A673 (cell line): ENCODE data around the gene SCGB2B2. TPM values are rescaled to one million over a fixed set of nuclear protein-coding genes. Genes with fewer than 3 reads are reported as not detected.

Experiments used
- BruUV-seq: library from RNA; stranded (reverse); fragments of 400-500 nt; replicated peaks from 2 replicates; lab custom pipeline; 2021; lab: Mats Ljungman, UMichigan
- CTCF ChIA-PET: fragments of 300-600 bp; sonication (Branson Sonifier 250); formaldehyde crosslinking; loops from one replicate; lab custom pipeline; 2022; ENCODE audit warnings: antibody characterized with exemption; lab: Charles Lee
- POLR2A ChIA-PET: fragments of 300-600 bp; sonication (Branson Sonifier 250); formaldehyde crosslinking; loops from one replicate; lab custom pipeline; 2022; ENCODE audit warnings: antibody characterized with exemption; ENCODE audit not compliant: low non-redundant PET; lab: Charles Lee
- DNase-seq: peaks from one replicate; pipeline ENCODE4 v3.0.0-alpha.2; 2015; ENCODE audit warnings: low spot score
- H3K27ac ChIP-seq: fragments of 200-600 bp; sonication (generic); 2 replicates; pipeline ENCODE4 v1.5.1; 2016; ENCODE audit warnings: mixed run types, low read depth, mild to moderate bottlenecking, mixed read lengths, antibody characterized with exemption, low read length; ENCODE audit not compliant: poor library complexity, severe bottlenecking
- H3K27me3 ChIP-seq: fragments of 200-600 bp; sonication (generic); replicated peaks from 2 replicates; pipeline ENCODE4 v1.6.1; 2017; ENCODE audit warnings: mixed run types, low read depth, mild to moderate bottlenecking, mixed read lengths, antibody characterized with exemption, low read length; ENCODE audit not compliant: insufficient read depth, poor library complexity
- H3K36me3 ChIP-seq: fragments of 200-600 bp; sonication (generic); 2 replicates; pipeline ENCODE4 v1.6.1; 2016; ENCODE audit warnings: mixed run types, mild to moderate bottlenecking, mixed read lengths, antibody characterized with exemption, low read length; ENCODE audit not compliant: insufficient read depth, poor library complexity, severe bottlenecking
- H3K4me1 ChIP-seq: fragments of 200-600 bp; sonication (generic); 2 replicates; pipeline ENCODE4 v1.6.1; 2017; ENCODE audit warnings: mixed run types, mild to moderate bottlenecking, mixed read lengths, antibody characterized with exemption, low read length; ENCODE audit not compliant: insufficient read depth, poor library complexity, severe bottlenecking
- H3K4me3 ChIP-seq: fragments of 200-600 bp; sonication (generic); 2 replicates; pipeline ENCODE4 v1.5.1; 2016; ENCODE audit warnings: low read depth, mixed run types, mild to moderate bottlenecking, mixed read lengths, low read length; ENCODE audit not compliant: poor library complexity, severe bottlenecking
- H3K9me3 ChIP-seq: fragments of 200-600 bp; sonication (generic); 2 replicates; pipeline ENCODE4 v1.6.1; 2016; ENCODE audit warnings: mixed run types, low read depth, mild to moderate bottlenecking, mixed read lengths, antibody characterized with exemption, low read length; ENCODE audit not compliant: poor library complexity, severe bottlenecking
- CTCF ChIP-seq: fragments of 300-800, 200-600 bp; sonication (generic); conservative IDR thresholded peaks from 2 replicates; pipeline ENCODE4 v1.5.1; 2017; ENCODE audit warnings: low read depth, mild to moderate bottlenecking, antibody characterized with exemption, low read length, moderate library complexity, mixed read lengths
- EZH2 ChIP-seq: fragments of 200-600 bp; sonication (generic); IDR thresholded peaks from 2 replicates; pipeline ENCODE4 v1.6.1; 2017; ENCODE audit warnings: borderline replicate concordance, low read depth, mild to moderate bottlenecking, mixed read lengths, antibody characterized with exemption, low read length; ENCODE audit not compliant: poor library complexity, severe bottlenecking
- intact Hi-C: fragments of 100-400 bp; cut with micrococcal nuclease; formaldehyde crosslinking; loops from one replicate; pipeline ENCODE4 v1.10.0; 2022; ENCODE audit not compliant: unreplicated experiment
- total RNA-seq: library from RNA; stranded (reverse); gene quantifications from 2 replicates; pipeline ENCODE4 v1.2.3, GENCODE V29; 2021

SCGB2B2 gene
- total RNA-seq, 1 experiment from 2014 or later: 0.24 TPM

GRCh38 chr19:34655651-34656050, 21.3 kb downstream of the SCGB2B2 start:
- TF ChIP-seq CTCF: no peak
- no peak for TF ChIP-seq EZH2
- Histone ChIP-seq H3K4me1 (no peaks in the 10 kb centered on the region), H3K27me3 (no peaks in the 10 kb centered on the region), H3K4me3 (no peak overlapping the region), H3K27ac (no peak overlapping the region), H3K9me3 (peaks cover 4% of the 10 kb centered on the region), H3K36me3 (no peaks in the 10 kb centered on the region)
- DNase-seq: no peak
- POLR2A ChIA-PET: no interaction called here
- CTCF ChIA-PET: no interaction called here
- no TSS peak for BruUV-seq
- intact Hi-C loops: no loop called here

- Histone ChIP-seq H3K4me3 (no peak overlapping the region), H3K36me3 (no peaks in the 10 kb centered on the region), H3K4me1 (no peaks in the 10 kb centered on the region), H3K27ac (no peak overlapping the region), H3K27me3 (no peaks in the 10 kb centered on the region), H3K9me3 (peaks cover 4% of the 10 kb centered on the region)
- no peak for TF ChIP-seq EZH2
- TF ChIP-seq CTCF: no peak
- intact Hi-C loops: no loop called here
- no TSS peak for BruUV-seq
- POLR2A ChIA-PET: no interaction called here
- CTCF ChIA-PET: no interaction called here
- DNase-seq: no peak
These were observed 22.2 kb downstream of the SCGB2B2 start for GRCh38 chr19:34654796-34655195.

GRCh38 chr19:34651747-34652146, 25.2 kb downstream of the SCGB2B2 start:
- H3K9me3 ChIP-seq: peaks cover 4% of the 10 kb centered on the region
- ChIA-PET POLR2A (no interaction called here), CTCF (no interaction called here)
- no TSS peak for BruUV-seq
- TF ChIP-seq EZH2 (no peak), CTCF (no peak)
- no peaks in the 10 kb centered on the region for H3K36me3 ChIP-seq
- H3K27me3 ChIP-seq: no peaks in the 10 kb centered on the region
- H3K4me1 ChIP-seq: no peaks in the 10 kb centered on the region
- intact Hi-C loops: no loop called here
- H3K27ac ChIP-seq: no peak overlapping the region
- no peak for DNase-seq
- no peak overlapping the region for H3K4me3 ChIP-seq
